ENCODE results near the gene PXDN. TPM values are rescaled to one million over a fixed set of nuclear protein-coding genes. Genes with fewer than 3 reads are reported as not detected.

The PXDN gene
- total RNA-seq, 2 experiments from 2014 or later, result 2.0 to 3.1 TPM

- CTCF ChIA-PET, result no interaction called here
- no peaks in the 10 kb centered on the region for H3K4me1 Mint-ChIP-seq
- H3K27me3 Mint-ChIP-seq, result no peaks in the 10 kb centered on the region
- no peaks in the 10 kb centered on the region for H3K9me3 Mint-ChIP-seq (ENCODE audit: low read depth)
- no peak overlapping the region for H3K27ac Mint-ChIP-seq
- H3K36me3 Mint-ChIP-seq, result no peaks in the 10 kb centered on the region
- ATAC-seq (no peak), DNase-seq (no peak)
- H3K4me3 Mint-ChIP-seq, result no peak overlapping the region
Observed at GRCh38 chr2:1755436-1756191, 11.3 kb upstream of the PXDN start.

- CTCF ChIA-PET, result no interaction called here
- Mint-ChIP-seq H3K4me1 (no peaks in the 10 kb centered on the region), H3K27ac (no peak overlapping the region), H3K4me3 (no peak overlapping the region), H3K36me3 (no peaks in the 10 kb centered on the region), H3K27me3 (no peaks in the 10 kb centered on the region), H3K9me3 (ENCODE audit: low read depth) (no peaks in the 10 kb centered on the region)
- DNase-seq, result no peak
- no peak for ATAC-seq
Observed at GRCh38 chr2:1754461-1755170, 10.3 kb upstream of the PXDN start.

DNA sequence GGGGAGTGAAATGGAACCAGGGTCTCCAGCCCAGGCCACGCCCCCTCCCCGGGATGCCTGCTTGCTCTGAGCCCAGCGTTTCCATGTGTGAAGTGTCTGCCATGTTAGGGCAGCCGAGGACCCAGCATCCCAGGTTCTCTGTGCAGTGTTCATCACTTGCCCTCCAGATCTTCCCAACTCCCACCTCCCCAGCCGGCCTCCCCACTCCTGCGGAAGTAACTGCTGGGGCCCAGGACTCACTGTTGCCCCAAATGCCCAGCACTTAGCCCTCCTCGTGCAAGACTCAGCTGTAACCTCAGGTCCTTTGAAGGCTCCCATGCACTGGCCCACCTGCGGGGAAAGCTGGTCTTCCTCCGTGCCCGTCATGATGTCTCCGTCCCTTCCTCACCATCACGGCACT, 9.7 kb upstream of the PXDN start:
- H3K4me1 Mint-ChIP-seq, result no peaks in the 10 kb centered on the region
- no peak for DNase-seq
- H3K4me3 Mint-ChIP-seq, result no peak overlapping the region
- CTCF ChIA-PET, result no interaction called here
- no peaks in the 10 kb centered on the region for H3K36me3 Mint-ChIP-seq
- no peak for ATAC-seq
- H3K27me3 Mint-ChIP-seq, result no peaks in the 10 kb centered on the region
- H3K27ac Mint-ChIP-seq, result no peak overlapping the region
- H3K9me3 Mint-ChIP-seq (ENCODE audit: low read depth), result no peaks in the 10 kb centered on the region

GRCh38 chr2:1752751-1753150, 8.4 kb upstream of the PXDN start:
- DNase-seq, result no peak
- H3K36me3 Mint-ChIP-seq, result no peaks in the 10 kb centered on the region
- H3K27me3 Mint-ChIP-seq, result peaks cover under 1% of the 10 kb centered on the region
- no peaks in the 10 kb centered on the region for H3K4me1 Mint-ChIP-seq
- no peak for ATAC-seq
- H3K9me3 Mint-ChIP-seq (ENCODE audit: low read depth), result no peaks in the 10 kb centered on the region
- no peak overlapping the region for H3K4me3 Mint-ChIP-seq
- H3K27ac Mint-ChIP-seq, result no peak overlapping the region
- CTCF ChIA-PET, result no interaction called here

DNA sequence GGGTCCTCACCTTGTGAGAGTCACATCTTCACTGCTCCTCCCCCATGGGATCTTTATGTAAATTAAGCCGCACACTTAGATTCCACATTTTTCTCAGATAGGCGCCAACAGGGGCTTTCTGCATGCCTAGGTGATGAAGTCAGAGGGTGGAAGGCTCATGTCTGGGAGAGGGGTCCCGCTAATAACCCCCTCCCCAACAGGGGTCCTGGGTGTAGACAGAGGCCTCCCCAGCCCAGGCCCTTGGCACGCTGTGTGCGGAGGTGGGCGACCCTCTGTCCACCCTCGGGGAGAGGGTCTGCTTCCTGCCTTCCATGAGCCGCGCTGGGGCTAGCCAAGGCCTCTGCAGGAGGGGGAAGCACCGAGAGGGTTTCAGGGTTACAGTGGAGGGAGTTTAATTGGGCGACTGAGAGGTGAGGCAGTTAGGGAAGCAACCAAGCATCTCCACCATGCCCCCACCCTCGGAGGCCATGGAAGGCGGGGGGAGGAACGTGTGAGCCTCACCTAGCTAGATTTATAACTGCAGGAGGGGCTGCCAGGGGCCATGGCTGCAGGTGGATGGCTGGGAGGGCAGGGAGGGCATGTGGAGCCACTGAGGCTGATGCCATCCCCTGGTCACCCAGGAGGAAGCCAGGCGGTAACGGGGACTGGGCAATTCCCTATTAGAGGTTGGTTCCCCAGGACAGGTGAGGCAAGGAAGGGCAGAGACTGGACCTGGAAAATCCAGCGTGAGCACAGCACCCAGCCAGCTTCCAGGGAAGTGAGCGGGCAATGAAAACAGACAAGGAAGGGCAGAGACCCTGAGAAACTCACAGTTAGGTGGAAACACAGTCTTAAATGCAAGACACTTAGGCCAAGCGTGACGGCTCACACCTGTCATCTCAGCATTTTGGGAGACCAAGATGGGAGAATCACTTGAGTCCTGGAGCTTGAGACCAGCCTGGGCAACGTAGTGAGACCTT, 7.7 kb upstream of the PXDN start:
- Mint-ChIP-seq H3K27me3 (peaks cover 4% of the 10 kb centered on the region), H3K27ac (no peak overlapping the region), H3K9me3 (ENCODE audit: low read depth) (no peaks in the 10 kb centered on the region), H3K36me3 (no peaks in the 10 kb centered on the region), H3K4me3 (no peak overlapping the region), H3K4me1 (no peaks in the 10 kb centered on the region)
- no peak for DNase-seq
- no peak for ATAC-seq
- CTCF ChIA-PET, result interaction anchor here (1.4 kb wide), 1 partner anchor 44 kb away, joined by 3 read pairs; no protein-coding TSS in a partner anchor

GRCh38 chr2:1750933-1751766, 6.8 kb upstream of the PXDN start:
- Mint-ChIP-seq H3K4me3 (no peak overlapping the region), H3K27ac (no peak overlapping the region), H3K9me3 (ENCODE audit: low read depth) (no peaks in the 10 kb centered on the region), H3K36me3 (no peaks in the 10 kb centered on the region), H3K4me1 (no peaks in the 10 kb centered on the region), H3K27me3 (peaks cover 13% of the 10 kb centered on the region)
- CTCF ChIA-PET, result interaction anchor here (1.0 to 1.4 kb wide), 2 partner anchors 45 to 203 kb away, joined by 3 to 4 read pairs; no protein-coding TSS in a partner anchor
- ATAC-seq (peak; percentile 63), DNase-seq (peak; percentile 52)

- DNase-seq (no peak), ATAC-seq (no peak)
- Mint-ChIP-seq H3K36me3 (no peaks in the 10 kb centered on the region), H3K27me3 (peaks cover 19% of the 10 kb centered on the region), H3K9me3 (ENCODE audit: low read depth) (no peaks in the 10 kb centered on the region), H3K4me1 (no peaks in the 10 kb centered on the region), H3K27ac (no peak overlapping the region), H3K4me3 (no peak overlapping the region)
- CTCF ChIA-PET, result interaction anchor here (1.0 to 1.4 kb wide), 2 partner anchors 45 to 202 kb away, joined by 3 to 4 read pairs; no protein-coding TSS in a partner anchor
Observed at GRCh38 chr2:1750270-1750932, 6.1 kb upstream of the PXDN start.

- H3K4me3 Mint-ChIP-seq, result no peak overlapping the region
- no peak for ATAC-seq
- CTCF ChIA-PET, result no interaction called here
- DNase-seq, result no peak
- peaks cover 27% of the 10 kb centered on the region for H3K27me3 Mint-ChIP-seq
- H3K36me3 Mint-ChIP-seq, result no peaks in the 10 kb centered on the region
- H3K4me1 Mint-ChIP-seq, result peaks cover 2% of the 10 kb centered on the region
- no peaks in the 10 kb centered on the region for H3K9me3 Mint-ChIP-seq (ENCODE audit: low read depth)
- H3K27ac Mint-ChIP-seq, result no peak overlapping the region
Observed at GRCh38 chr2:1749489-1750119, 5.3 kb upstream of the PXDN start.

GRCh38 chr2:1748741-1749488, 4.6 kb upstream of the PXDN start:
- ATAC-seq (no peak), DNase-seq (no peak)
- Mint-ChIP-seq H3K4me3 (no peak overlapping the region), H3K4me1 (peaks cover 2% of the 10 kb centered on the region), H3K27ac (no peak overlapping the region), H3K9me3 (ENCODE audit: low read depth) (no peaks in the 10 kb centered on the region), H3K27me3 (peaks cover 28% of the 10 kb centered on the region), H3K36me3 (no peaks in the 10 kb centered on the region)
- CTCF ChIA-PET, result no interaction called here

DNA sequence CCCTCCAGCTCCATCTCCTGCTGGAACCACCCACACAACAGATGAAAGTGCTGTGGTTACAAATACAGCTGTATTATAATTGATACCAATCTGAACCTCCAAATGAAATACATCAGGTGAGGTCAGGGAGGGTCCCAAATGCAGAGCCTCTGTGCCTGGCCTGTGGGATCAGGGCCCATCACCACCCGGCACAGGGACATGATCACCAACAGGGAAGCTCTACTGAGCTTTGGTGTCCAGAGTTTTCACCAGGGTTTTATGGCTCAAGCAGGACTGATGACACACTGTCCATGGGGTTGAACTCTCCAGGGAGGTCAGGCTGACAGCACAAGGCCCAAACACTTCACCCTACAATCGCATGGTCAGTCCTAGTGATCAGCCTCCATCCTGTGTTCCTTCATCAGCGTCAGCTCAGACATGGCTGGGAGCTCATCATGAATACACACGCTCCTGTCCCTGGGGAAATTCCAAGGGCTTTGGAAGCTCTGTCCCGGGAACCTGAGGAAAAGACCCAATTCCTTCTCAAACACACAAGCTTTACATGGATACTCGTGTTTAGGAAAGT, 3.9 kb upstream of the PXDN start:
- Mint-ChIP-seq H3K36me3 (no peaks in the 10 kb centered on the region), H3K4me3 (no peak overlapping the region), H3K4me1 (peaks cover 2% of the 10 kb centered on the region), H3K9me3 (ENCODE audit: low read depth) (no peaks in the 10 kb centered on the region), H3K27ac (no peak overlapping the region), H3K27me3 (peaks cover 28% of the 10 kb centered on the region)
- no peak for ATAC-seq
- no peak for DNase-seq
- CTCF ChIA-PET, result no interaction called here
